Activated T-helper 9 cell treated with anti-CD3 and anti-CD28 coated beads, Interleukin-2, amount 50 U/mL, for 16 hours (primary cell): ENCODE measurements around the gene ARMS2.
A peak's percentile ranks its signal among the peaks of the same experiment; 100 is the strongest.

Experiments
- DNase-seq: peaks from one replicate; pipeline ENCODE4 v3.0.0-alpha.2; 2020; ENCODE audit warnings: low read depth

Gene ARMS2

DNA sequence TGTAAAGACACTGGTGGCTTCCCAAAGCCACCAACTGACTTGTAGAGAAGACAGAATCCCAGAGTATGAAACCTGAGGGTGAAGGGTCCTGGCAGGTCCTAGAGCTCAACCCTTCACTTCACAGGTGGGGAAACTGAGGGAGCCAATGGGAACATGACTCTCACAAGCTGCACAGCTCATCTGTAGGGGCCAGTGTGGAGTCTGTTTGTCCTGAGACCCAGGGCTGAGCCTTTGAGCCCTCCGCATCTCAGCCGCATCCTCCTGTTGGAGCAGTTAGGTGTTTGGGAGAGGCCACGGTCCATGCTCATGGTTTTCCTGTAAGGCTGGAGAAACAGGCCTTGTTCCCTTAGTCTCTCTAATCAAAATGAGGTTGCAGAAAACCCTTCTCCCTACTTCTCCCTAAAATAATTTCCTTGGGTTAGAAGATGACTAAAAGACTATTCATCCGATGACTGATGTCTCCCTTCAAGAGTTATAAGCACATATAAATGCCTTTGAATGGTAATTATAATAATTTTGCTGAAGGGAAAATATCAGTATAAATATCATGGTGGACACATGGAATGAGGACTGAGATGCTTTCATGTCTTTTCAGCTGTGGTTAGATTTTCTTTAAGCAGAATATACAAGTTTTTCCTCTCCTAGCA is 17.2 kb downstream of the ARMS2 start:
- no peak for DNase-seq

DNA sequence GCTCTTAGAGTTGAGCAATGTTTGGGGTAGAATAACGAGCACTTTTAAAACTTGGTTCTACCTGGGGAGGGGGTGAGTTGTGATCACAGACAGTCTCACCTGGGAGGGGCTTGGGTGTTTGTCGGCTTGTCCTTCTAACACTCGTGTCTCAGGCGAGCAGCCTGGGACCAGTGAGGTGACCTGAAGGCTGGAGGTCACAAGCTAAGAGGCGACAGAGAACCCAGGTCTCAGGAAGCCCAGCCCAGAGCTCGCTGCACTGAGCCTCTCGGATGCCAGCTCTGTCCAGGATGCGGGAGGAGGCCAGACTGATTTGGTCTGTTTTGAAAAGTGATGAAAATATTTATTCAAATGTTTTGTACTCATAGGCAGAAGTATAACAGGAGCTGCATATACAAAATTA is 18.7 kb downstream of the ARMS2 start:
- no peak for DNase-seq

DNA sequence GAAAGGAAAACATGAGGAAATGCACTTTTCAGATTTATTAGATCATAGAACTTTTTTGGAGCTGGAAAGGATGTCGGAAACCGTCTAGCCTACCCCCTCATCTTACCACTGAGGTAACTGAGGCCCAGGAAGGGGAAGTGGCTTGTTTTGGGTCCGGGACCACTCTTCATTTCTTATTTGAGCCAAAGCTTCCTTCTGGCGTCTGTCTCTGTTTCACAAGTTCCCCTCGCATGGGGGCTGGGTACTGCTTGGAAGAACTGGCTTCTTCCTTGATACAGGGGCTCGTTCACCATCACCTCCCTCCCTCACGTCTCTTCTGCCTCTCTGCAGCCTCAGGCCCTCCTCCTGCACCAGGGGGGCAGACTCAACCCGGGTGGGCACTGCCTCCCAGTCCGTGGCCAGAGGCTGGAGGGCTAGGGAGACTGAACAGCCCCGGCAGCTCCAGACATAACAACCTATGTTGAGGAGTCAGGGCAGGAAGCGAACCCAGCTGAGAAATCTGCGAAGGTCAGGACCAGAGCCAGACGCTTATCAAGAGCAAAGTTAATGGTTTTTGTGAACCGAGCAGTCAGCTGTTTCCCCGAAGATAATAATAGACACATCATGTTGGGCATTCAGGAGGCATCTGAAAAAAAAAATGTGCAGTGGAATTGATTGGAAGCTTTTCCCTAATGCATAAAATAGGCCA is 19.8 kb downstream of the ARMS2 start:
- no peak for DNase-seq

DNA sequence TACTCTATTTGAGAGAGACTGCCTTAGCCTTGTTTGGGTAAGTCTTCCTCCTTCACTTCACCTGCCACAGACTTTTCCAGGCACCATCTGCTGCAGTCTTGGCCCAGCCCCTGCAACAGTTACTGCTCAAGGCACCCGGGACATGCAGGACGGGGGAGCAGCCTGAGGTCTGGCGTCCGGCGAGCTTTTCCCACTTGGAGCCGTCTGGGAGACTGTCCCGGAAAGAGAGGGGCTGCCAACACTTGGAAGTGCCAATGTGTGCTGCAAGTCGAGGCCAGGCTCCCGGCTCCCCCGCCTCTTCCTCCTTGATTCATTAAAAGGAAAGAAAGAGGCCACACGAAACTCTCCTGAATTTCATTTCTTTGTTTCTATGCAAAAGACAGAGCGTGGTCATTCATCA is 20.6 kb downstream of the ARMS2 start:
- no peak for DNase-seq

DNA sequence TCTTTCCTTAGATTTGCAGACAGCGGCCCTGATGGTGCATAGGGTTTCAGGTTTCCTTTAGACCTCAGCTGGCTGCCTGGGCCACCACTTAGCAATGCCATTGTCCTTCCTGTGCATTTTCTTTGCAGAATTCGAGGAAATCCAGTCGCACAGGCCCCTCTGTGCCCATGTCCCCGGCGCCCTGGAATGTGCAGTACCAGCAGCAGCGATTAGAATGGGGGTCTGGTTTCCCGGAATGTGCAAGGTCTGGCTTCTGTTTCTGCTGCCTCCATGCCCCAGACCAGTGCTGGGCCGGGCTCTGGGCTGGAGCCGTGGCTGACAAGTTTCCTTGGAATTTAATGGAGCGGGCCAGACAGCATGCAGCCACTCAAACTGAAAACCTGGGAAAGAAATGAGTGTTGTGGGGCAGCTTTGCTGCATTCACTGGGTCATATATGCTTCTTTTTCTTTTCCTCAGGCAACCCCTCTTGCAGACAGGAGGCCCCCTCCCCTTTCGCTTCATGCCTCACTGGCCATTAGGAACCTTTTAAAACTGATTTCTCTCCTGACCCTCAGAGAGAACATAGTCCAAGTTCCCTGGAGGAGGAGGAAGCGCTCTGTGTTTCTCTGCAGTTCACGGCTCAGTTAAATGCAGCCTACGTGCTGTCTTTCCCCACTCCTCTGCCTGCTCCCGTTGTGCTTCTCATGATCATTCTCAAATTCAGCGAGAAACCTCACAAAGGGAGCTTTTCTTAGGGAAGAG is 21.3 kb downstream of the ARMS2 start:
- DNase-seq: no peak

DNA sequence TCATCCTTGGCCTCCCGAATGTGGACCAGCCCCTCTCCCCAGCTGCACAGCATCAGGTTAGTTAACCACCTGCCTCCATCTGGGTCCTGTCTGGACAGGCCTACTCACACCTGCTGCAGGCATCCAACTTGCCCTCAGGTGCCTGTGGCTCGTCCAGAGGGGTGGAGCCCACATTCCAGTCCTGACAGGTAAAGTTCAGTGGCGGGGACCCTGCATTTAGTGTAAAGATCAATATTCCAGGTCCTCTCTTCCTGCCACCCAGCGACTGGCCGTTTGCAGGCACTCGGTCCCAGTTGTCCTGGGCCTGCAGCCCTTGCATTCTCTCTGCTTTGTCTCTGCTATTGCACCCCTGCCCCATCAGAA is 21.9 kb downstream of the ARMS2 start:
- DNase-seq: no peak

DNA sequence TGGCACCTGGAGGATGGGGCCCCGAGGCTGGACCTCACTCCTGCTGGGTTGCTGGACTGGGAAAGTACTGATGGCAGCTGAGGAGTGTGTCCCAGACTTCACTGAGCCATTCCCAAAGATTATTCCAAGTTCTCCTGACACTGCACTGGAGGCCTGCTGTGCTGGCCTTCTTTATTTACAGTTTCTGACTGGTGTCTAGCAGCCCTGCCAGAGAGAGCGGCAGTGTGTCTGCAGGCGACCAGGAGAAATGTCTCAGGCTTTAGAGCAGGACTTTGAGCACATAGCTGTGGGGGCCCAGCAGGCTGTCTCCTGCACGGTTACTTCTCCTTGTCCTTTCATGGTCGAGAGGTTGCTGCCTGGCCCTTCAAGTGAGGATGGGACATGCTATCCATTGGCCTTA is 23.0 kb downstream of the ARMS2 start:
- DNase-seq: no peak

DNA sequence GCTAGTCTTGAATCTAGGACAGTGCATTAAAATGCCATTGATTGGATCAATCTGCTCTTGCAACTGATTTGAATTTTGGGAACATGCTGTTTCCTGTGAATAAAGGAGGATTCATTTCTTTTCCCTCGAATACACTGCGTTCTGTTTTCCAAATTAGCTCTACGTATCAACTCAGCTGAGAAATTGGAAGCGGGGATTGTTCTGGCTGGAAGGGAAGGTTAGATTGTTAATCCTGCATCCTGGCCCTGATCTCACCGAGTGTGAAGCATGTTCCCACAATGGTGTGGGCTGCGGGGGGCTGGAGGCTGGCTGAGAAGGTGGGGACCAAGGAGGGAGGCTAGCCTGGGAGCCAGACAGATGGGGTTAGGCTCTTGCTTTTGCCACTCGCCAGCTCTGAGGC is 24.5 kb downstream of the ARMS2 start:
- DNase-seq: no peak

DNA sequence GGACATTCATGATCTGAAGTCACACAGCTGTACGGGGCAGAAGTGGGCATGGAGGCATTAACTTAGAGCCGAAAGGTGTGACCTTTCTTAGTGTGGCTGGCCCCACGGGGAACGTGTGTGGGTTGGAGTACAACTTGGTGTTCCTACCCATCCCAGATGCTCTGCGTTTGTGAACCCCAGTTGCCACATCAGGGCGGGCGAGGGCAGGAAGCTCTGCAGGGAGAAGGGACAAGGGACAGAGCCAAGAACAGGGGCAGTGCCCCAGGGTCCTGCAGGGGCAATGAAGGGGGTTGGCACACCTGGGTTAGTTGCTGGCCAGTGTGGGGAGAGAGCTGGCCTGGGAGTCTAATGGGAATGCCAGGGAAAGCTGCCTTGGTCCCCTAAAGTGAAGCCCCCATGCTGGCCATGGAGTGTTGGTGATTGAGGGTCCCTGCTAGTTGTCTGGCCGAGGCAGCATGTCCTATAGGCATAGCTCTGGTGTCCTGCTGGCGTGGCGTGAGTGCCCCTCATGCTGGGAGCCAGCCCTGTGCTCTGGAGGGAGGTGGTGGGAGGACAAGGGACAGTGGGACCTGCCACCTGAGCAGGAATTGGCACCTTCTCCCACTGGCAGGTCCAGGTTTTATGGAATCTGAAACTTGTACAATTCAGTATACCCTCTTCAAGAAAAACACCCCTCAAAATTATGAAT is 25.8 kb downstream of the ARMS2 start:
- no peak for DNase-seq

DNA sequence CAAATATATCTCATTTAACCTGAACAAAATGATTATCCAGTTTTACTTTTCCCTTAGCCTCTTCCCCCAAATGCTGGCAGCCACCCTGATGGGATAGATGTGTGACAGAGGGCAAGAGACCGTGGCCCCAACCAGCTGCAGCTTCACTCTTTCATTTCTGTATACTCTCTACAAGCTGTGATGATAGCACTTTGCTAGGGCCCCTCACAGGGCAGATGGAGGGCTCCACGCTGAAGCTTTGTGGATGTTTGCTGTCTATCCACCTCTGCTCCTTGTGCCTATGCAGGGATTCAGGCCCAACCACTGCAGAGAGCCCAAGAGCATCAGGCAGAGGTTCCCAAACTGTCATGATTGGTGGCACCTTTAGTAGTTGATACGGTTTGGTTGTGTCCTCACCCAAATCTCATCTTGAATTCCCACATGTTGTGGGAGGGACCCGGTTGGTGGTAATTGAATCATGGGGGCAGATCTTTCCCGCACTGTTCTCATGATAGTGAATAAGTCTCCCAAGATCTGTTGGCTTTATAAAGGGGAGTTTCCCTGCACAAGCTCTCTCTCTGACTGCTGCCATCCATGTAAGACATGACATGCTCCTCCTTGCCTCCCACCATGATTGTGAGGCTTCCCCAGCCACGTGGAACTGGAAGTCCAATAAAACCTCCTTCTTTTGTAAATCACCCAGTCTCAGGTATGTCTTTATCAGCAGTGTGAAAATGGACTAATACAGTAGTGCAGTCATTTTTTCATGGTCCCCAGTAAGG is 27.0 kb downstream of the ARMS2 start:
- DNase-seq: no peak

DNA sequence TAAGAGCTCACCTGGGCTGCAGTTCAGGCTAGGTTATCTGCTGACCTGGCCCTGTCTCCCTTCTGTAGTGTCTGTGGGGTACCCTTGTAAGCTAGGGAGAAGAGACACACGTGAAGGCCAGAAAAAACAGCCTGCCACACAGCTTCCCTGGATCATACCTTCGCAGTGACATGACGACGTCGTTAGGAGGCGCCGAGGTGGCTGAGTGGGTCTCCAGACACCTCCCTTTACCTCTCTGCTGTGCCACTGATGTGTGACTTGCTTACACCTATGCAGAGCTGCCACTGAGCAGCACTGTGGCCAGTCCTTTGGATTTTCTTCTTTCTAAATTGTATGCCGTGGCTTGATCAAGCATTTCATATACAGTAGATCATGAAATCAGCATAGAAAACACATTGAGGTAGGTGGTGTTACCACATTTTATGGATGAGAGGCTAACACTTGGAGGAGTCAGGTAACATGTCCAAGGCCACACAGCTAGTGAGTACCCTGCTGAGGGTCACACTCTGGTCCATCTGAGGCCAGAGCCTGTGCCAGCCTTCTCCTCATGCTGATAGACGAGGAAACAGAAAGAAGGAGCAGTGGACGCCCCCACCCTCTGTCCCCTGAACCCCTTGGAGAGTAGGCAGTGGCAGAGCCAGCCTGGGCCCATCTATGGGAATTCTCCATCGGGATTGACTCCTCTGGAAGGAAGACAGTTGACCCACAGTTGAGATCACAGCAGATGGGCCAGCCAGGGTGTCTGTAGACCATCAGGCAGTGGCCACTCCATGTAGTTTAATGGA is 30.0 kb downstream of the ARMS2 start:
- no peak for DNase-seq

DNA sequence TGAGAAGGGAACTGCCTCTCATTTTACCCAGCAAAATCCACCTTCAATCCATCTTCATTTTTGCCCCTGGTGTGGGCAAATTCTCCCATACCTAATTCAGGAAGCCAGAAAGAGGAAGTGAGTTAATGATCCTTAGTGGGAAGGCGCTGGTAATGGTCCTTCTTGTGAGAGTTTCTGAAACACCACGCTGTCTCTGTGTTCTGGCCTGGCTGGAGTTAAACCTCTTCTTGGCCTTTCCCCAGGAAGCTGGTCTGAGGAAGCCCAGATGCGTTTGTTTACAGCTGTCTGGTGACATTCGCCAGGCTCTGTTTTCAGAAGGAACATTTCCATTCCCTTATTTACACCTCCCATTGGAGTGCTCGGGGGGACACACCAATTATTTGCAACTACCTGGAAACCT is 31.2 kb downstream of the ARMS2 start:
- no peak for DNase-seq

DNA sequence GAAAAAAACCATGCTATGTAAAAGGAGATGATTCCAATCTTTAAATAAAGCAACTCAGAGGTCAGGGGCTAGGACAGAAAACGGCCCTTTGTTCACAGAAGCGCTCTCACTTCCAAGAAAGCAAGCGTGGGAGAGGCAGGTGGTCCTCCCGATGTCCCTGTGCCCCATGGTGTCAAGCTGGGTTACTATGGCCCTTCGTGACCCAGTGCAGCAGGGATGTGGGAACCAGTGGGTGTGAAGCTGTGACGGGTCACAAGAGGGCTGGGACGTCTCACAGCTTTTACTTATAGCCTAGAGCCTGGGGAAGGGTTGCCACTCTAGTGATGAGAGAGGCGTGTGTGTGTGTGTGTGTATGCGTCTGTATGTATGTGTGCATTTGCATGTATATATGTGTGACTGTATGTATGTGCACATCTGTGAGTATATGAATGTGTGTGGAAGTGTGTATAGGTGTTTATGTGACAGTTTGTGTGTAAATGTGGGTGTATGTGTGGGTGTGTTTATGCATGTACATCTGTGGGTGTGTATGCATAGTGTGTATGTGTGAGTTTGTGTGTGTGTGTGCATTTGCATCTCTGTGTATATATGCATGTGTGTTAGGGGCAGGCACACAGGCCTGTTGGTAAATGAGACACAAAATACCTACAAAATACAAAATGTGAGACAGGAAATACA is 32.1 kb downstream of the ARMS2 start:
- no peak for DNase-seq

DNA sequence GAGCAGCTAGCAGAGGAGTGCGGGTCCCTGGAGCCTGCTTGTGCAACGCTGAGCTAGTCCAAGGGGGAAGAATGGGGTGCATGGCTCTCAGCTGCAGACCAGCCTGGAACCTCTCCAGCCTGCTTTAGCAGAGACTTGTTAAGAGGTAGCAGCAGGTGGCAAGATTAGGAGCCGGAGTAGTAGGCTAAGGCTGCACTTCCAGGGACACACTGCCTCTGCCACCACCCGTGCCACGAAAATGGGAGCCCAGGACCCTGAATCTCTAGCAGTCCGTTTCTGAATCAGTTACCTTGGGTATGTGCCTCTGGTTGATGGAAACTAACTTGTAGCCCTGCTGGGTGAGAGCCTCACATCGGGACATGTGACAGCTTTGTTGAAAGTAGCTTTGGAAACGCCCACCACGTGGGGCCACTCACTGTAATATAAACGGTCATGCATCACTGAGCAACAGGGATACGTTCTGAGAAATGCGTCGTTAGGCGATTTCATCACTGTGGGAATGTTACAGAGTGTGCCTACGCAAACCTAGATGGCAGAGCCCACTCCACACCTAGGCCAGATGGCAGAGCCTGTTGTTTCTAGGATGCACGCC is 32.8 kb downstream of the ARMS2 start:
- no peak for DNase-seq

DNA sequence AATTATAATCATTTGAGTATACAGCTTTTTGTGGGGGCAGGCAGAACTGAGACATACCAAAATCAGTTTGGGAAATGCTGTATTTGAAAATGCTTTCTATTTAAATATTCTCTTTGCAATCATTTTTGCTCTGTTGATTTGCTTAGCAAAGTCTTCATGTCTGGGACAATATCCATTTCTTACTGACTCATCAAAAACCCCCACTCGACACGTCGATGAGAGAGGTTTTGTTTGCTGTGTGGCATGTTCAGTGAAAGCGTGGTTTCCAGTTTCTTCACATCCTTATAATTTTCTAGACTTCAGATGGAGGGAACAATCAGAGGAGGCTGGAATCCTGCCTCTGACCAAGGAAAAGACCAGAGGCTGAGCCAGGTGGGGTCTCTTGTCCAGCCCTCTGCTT is 35.8 kb downstream of the ARMS2 start:
- DNase-seq: no peak

DNA sequence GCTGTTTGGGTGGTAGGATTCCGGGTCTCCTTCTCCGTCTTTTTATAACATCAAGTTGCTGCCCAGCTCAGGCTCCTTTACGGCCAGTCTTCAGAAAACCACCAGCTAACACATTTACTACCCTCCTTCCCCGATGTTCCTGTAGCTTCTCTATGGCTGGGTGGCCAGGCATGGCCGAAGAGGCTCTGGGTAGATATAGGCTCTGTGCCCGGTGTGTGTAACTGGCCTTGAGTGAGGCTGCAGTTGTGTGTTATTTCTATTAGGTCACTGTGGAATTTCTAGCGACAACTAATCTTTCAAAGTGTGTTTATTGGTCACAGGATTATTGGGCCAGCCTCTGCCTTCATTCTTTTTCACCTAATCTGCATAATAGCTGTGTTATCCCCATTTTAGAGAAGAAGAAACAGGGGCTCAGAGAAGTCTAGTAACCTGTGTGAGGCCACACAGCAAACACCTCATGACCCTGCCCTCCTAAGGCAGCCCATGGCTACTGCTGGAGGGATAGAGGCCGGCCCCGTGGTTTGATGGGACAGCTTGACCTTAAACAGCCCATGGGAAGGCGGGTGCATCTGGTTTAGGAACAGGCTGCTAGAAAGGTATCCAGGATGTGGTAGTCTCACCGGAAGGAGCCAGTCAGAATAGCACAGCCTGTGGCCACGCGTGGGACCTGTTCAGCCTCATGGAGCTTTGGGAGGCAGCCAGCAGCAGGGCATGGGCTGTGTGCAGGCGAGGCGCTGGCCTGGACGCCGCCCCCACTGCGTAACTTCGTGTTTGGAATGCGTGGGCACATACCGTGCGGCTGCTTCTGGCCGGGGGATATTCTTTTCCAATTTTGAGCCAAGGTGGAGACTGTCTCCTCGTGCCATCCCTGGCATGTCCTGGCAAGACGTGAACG is 36.6 kb downstream of the ARMS2 start:
- DNase-seq: peak; percentile 21

DNA sequence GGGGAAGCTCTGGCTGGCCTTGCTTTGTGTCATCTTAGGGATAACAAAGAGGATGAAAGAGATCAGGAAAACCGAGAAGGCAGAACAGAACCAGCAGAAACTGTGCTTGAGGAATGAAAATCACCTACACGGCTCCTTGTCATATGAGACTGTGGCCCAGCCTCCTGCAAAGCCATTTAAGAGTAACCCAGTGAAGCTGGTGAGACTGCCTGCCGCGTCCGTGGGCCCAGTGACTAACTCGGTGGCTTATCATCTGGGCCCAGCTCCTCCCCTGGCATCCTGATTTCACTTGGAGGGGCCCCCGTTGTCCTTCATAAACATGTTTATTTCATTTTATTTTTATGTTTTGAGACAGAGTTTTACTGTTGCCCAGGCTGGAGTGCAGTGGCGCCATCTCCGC is 37.6 kb downstream of the ARMS2 start:
- no peak for DNase-seq

DNA sequence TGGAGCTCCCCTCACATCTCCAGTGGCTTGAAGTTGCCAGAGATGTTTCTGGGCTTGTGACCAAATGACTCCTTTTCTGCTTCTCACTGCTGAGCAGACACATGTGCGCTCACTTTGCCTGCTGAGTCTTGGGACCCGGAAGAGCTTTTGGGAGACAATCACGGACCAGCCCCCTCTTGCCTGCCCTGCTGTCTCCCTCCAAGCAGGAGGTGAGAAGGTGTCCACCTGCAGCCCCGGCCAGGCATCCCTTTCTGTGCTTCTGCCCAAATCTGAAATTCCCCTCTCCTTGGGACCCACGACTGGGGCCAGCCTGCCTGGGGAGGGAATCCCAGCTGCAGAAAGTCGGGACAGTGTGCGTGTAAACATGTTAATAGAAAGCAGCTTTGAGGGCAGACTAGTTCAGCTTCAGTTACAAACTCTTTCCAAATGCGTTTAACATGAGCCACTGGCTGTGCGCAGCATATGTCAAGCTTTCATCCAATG is 38.6 kb downstream of the ARMS2 start:
- no peak for DNase-seq

DNA sequence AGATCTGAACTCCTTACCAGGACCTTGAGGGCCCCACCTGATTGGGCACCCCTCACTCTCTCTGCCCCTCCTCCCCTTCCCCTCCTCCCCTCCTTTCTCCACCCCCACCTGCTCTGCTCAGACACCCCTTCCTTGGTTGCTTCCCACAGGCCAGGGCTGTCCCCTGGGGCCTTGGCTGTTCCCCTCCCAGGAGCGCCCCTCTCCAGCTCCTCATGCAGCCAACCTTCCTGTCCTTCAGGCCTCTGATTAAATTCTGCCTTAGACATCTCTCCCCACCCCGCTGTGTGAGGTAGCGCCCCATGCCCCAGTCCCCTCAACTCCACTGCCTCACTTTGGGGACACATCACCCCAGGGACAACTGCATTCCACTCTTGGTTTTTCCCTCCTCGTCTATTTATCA is 39.3 kb downstream of the ARMS2 start:
- DNase-seq: no peak
